GM12878 (cell line): Measurements from ENCODE around the gene LBR.

Experiments used
- EP300 ChIP-seq, 2 experiments: fragments of 150-350 bp in 1 of 2; IDR thresholded peaks; 2 replicates each; pipeline ENCODE4 v1.6.1; 2011 to 2012; ENCODE audit warnings: low read depth in 2 of 2, low read length in 2 of 2, borderline replicate concordance in 1 of 2, improper control_type of control experiment in 1 of 2, inconsistent platforms in 1 of 2; ENCODE audit not compliant: control insufficient read depth in 1 of 2
- EZH2 ChIP-seq: IDR thresholded peaks from 2 replicates; pipeline ENCODE4 v1.6.1; 2012; ENCODE audit warnings: low read depth, mild to moderate bottlenecking, control low read depth, inconsistent platforms, low read length, borderline replicate concordance; ENCODE audit not compliant: control insufficient read depth
- POLR2A ChIP-seq: IDR thresholded peaks from 2 replicates; pipeline ENCODE4 v1.6.1; 2011; ENCODE audit warnings: low read depth, mild to moderate bottlenecking, low read length
- RFX5 ChIP-seq: IDR thresholded peaks from 2 replicates; pipeline ENCODE4 v1.6.1; 2011; ENCODE audit warnings: low read depth, low read length, improper control_type of control experiment
- SMC3 ChIP-seq: IDR thresholded peaks from 2 replicates; pipeline ENCODE4 v1.6.1; 2011; ENCODE audit warnings: low read length, improper control_type of control experiment, borderline replicate concordance
- SRF ChIP-seq, 2 experiments: IDR thresholded peaks; 2 replicates each; pipeline ENCODE4 v1.6.1; 2011; ENCODE audit warnings: low read depth in 2 of 2, low read length in 2 of 2, mild to moderate bottlenecking in 1 of 2, moderate library complexity in 1 of 2
- TARDBP ChIP-seq: IDR thresholded peaks from 2 replicates; pipeline ENCODE4 v1.6.1; 2016; ENCODE audit warnings: borderline replicate concordance
- YY1 ChIP-seq: IDR thresholded peaks from 2 replicates; pipeline ENCODE4 v1.6.1; 2011; ENCODE audit warnings: low read depth, mild to moderate bottlenecking, low read length
- ZNF217 ChIP-seq: fragments of 450-650 bp; IDR thresholded peaks from 2 replicates; pipeline ENCODE4 v1.6.1; 2017; ENCODE audit warnings: antibody characterized with exemption, mild to moderate bottlenecking
- TF ChIP-seq, protein P1 (sequence below), 3 experiments: IDR thresholded peaks in 2 of 3; conservative IDR thresholded peaks in 1 of 3; 2 replicates each; pipeline ENCODE4 v1.5.1; 2011; ENCODE audit warnings: low read depth in 3 of 3, low read length in 3 of 3, mild to moderate bottlenecking in 3 of 3, control low read depth in 2 of 3, moderate library complexity in 2 of 3, inconsistent platforms in 1 of 3, mixed read lengths in 1 of 3; ENCODE audit not compliant: control insufficient read depth in 2 of 3, insufficient read depth in 1 of 3; ENCODE audit errors: extremely low read depth in 1 of 3
- TF ChIP-seq, protein P2 (sequence below): IDR thresholded peaks from 2 replicates; pipeline ENCODE4 v1.6.1; 2011; ENCODE audit warnings: mild to moderate bottlenecking, low read depth, low read length, moderate library complexity; ENCODE audit not compliant: insufficient replicate concordance
- TF ChIP-seq, protein P3 (sequence below): fragments of 450-650 bp; IDR thresholded peaks from 2 replicates; pipeline ENCODE4 v1.6.1; 2017; ENCODE audit warnings: mild to moderate bottlenecking, low read depth, inconsistent platforms; ENCODE audit not compliant: poor library complexity, severe bottlenecking
- TF ChIP-seq, protein P4 (sequence below): IDR thresholded peaks from 2 replicates; pipeline ENCODE4 v1.6.1; 2012; ENCODE audit warnings: low read depth, low read length, improper control_type of control experiment

DNA sequence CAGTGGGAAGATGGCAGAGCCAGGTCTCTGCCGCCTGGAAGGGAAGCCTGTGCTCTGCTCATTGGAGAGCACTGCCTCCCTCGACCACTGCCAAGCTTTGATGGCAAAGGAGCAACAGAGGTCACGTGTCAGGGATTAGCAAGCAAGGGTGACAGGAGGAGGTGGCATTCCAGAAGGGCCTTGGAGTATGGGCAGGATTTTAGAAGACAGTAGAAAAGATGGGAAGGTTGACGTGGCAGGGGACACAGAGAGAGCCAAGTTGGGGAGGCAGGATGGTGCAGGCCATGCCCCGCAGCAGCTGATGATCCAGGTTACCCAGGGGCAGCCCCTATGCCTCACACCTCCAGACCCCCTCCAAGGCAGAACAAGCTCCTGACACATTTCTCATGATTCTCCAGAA is 21.9 kb upstream of the LBR start:
- TF ChIP-seq SRF (IDR thresholded peaks at IDR 0.05; ENCODE audit: low read depth in 2 of 2, low read length in 2 of 2): no peak
- TF ChIP-seq, protein P1, sequence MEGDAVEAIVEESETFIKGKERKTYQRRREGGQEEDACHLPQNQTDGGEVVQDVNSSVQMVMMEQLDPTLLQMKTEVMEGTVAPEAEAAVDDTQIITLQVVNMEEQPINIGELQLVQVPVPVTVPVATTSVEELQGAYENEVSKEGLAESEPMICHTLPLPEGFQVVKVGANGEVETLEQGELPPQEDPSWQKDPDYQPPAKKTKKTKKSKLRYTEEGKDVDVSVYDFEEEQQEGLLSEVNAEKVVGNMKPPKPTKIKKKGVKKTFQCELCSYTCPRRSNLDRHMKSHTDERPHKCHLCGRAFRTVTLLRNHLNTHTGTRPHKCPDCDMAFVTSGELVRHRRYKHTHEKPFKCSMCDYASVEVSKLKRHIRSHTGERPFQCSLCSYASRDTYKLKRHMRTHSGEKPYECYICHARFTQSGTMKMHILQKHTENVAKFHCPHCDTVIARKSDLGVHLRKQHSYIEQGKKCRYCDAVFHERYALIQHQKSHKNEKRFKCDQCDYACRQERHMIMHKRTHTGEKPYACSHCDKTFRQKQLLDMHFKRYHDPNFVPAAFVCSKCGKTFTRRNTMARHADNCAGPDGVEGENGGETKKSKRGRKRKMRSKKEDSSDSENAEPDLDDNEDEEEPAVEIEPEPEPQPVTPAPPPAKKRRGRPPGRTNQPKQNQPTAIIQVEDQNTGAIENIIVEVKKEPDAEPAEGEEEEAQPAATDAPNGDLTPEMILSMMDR (IDR thresholded peaks at IDR 0.05 in 2 of 3, conservative IDR thresholded peaks at IDR 0.05 in 1 of 3; ENCODE audit: control insufficient read depth in 2 of 3, extremely low read depth in 1 of 3, insufficient read depth in 1 of 3, low read depth in 3 of 3, low read length in 3 of 3): no peak
- no peak for TF ChIP-seq EZH2
- no peak for TF ChIP-seq SMC3
- no peak for TF ChIP-seq EP300 (IDR thresholded peaks at IDR 0.05; ENCODE audit: borderline replicate concordance in 1 of 2, control insufficient read depth in 1 of 2, low read depth in 2 of 2, low read length in 2 of 2)
- TF ChIP-seq, protein P2, sequence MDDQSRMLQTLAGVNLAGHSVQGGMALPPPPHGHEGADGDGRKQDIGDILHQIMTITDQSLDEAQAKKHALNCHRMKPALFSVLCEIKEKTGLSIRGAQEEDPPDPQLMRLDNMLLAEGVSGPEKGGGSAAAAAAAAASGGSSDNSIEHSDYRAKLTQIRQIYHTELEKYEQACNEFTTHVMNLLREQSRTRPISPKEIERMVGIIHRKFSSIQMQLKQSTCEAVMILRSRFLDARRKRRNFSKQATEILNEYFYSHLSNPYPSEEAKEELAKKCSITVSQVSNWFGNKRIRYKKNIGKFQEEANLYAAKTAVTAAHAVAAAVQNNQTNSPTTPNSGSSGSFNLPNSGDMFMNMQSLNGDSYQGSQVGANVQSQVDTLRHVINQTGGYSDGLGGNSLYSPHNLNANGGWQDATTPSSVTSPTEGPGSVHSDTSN: no peak
- no peak for TF ChIP-seq RFX5
- TF ChIP-seq ZNF217: no peak
- TF ChIP-seq, protein P3, sequence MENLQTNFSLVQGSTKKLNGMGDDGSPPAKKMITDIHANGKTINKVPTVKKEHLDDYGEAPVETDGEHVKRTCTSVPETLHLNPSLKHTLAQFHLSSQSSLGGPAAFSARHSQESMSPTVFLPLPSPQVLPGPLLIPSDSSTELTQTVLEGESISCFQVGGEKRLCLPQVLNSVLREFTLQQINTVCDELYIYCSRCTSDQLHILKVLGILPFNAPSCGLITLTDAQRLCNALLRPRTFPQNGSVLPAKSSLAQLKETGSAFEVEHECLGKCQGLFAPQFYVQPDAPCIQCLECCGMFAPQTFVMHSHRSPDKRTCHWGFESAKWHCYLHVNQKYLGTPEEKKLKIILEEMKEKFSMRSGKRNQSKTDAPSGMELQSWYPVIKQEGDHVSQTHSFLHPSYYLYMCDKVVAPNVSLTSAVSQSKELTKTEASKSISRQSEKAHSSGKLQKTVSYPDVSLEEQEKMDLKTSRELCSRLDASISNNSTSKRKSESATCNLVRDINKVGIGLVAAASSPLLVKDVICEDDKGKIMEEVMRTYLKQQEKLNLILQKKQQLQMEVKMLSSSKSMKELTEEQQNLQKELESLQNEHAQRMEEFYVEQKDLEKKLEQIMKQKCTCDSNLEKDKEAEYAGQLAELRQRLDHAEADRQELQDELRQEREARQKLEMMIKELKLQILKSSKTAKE: no peak
- no peak for TF ChIP-seq TARDBP
- no peak for TF ChIP-seq POLR2A
- TF ChIP-seq, protein P4, sequence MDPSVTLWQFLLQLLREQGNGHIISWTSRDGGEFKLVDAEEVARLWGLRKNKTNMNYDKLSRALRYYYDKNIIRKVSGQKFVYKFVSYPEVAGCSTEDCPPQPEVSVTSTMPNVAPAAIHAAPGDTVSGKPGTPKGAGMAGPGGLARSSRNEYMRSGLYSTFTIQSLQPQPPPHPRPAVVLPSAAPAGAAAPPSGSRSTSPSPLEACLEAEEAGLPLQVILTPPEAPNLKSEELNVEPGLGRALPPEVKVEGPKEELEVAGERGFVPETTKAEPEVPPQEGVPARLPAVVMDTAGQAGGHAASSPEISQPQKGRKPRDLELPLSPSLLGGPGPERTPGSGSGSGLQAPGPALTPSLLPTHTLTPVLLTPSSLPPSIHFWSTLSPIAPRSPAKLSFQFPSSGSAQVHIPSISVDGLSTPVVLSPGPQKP: no peak
- TF ChIP-seq YY1: no peak
